Testis (tissue), 2 donors: ENCODE measurements around the gene CCDC71L.

Experiments used
- POLR2A ChIP-seq: fragments of 450-650 bp; IDR thresholded peaks from one replicate; pipeline ENCODE4 v1.6.1; 2017; ENCODE audit warnings: antibody characterized with exemption, mild to moderate bottlenecking, moderate library complexity
- TF ChIP-seq, protein P1 (sequence below), 3 experiments: fragments of 450-650 bp in 2 of 3; fragments of 200-600 bp in 1 of 3; sonication (generic) in 1 of 3; IDR thresholded peaks; one replicate each; pipeline ENCODE4 v1.5.1; 2016 to 2019; ENCODE audit warnings: antibody characterized with exemption in 3 of 3, mild to moderate bottlenecking in 2 of 3, moderate library complexity in 1 of 3

DNA sequence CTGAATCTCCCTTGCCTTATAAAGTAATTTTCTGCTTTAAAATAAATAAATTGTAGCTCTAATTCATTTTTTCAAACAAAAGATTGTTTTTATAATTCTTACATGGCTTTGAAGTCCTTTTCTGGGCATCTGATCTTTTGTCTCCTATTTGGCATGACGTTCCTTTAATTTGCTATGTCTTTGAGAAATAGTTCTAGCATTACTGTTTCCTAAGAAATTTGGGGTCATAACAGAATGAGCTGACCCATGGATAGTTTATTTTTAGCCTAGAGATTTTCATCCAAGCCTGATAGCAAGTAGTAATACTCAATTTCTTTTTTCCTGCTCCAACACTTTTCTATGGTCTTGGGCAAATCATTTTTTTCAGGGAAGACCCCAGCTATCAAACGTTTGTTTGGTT is 31.4 kb downstream of the CCDC71L start:
- TF ChIP-seq, protein P1, sequence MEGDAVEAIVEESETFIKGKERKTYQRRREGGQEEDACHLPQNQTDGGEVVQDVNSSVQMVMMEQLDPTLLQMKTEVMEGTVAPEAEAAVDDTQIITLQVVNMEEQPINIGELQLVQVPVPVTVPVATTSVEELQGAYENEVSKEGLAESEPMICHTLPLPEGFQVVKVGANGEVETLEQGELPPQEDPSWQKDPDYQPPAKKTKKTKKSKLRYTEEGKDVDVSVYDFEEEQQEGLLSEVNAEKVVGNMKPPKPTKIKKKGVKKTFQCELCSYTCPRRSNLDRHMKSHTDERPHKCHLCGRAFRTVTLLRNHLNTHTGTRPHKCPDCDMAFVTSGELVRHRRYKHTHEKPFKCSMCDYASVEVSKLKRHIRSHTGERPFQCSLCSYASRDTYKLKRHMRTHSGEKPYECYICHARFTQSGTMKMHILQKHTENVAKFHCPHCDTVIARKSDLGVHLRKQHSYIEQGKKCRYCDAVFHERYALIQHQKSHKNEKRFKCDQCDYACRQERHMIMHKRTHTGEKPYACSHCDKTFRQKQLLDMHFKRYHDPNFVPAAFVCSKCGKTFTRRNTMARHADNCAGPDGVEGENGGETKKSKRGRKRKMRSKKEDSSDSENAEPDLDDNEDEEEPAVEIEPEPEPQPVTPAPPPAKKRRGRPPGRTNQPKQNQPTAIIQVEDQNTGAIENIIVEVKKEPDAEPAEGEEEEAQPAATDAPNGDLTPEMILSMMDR (IDR thresholded peaks at IDR 0.05) = no peak
- TF ChIP-seq POLR2A = no peak
